ENCODE data around the gene STPG4. TPM values are rescaled to one million over a fixed set of nuclear protein-coding genes. Genes with fewer than 3 reads are reported as not detected.

The STPG4 gene
- total RNA-seq, 4 donors from 2014 or later: 0.30 to 2.6 (median 1.4) TPM; not detected in 1

DNA sequence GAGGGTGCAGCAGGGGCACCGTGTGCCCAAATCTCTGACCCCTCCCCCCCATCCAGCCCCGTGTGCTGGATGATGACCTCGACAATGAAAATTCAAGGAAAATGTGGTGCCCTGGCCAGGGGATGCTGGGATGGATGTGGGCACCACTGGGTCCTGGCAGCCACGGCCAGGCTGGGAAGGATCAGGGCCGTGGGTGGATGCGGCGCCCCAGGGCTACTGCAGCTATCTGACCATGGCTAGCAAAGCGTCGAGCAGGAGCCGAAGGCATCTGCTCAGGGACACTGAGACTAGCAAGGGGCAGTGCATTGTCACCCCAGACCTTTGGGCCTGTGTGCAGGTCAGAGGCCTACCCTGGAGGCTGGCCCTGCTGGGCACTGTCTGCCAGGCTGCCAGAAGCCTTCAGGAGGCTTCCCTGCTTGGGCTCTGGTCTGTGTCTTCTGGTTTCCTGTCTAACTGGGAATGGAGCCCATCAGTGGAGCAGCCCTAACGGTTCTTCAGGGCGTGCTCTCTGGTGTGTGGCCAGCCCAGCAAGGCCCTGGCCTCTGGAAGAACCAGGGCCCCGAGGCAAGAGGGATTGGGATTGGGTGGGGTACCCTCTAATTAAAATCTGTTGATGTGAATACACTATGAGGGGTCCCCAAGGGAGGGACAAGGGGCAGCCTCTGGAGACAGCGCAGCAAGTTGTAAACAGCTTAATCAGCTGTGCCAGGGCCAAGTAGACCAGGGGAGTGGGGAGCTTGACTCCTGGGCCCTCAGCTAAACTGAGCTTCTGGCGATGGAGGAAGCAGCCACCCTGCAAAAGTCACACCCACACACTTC, 98.0 kb downstream of the STPG4 start:
- H3K27ac ChIP-seq: peak overlapping the region; percentile 70 to 92 (median 77)
- WGBS, 2 donors: 37 to 38% methylated on average over 15 of the region's 15 CpGs
- peak in 1 of 2 donors; percentile 53 for DNase-seq (ENCODE audit: low spot score in 2 of 2)
- peaks cover 16 to 93% (median 55%) of the 10 kb centered on the region in 4 donors for H3K4me1 ChIP-seq
- H3K27me3 ChIP-seq: no peaks in the 10 kb centered on the region
- H3K4me3 ChIP-seq: no peak overlapping the region
- H3K36me3 ChIP-seq: peaks cover 0 to 34% (median 2%) of the 10 kb centered on the region in 3 donors
- TF ChIP-seq EP300 (IDR thresholded peaks at IDR 0.05) (peak in 1 of 2 donors; percentile 39), POLR2A (IDR thresholded peaks at IDR 0.05) (no peak)
- TF ChIP-seq, protein P1, sequence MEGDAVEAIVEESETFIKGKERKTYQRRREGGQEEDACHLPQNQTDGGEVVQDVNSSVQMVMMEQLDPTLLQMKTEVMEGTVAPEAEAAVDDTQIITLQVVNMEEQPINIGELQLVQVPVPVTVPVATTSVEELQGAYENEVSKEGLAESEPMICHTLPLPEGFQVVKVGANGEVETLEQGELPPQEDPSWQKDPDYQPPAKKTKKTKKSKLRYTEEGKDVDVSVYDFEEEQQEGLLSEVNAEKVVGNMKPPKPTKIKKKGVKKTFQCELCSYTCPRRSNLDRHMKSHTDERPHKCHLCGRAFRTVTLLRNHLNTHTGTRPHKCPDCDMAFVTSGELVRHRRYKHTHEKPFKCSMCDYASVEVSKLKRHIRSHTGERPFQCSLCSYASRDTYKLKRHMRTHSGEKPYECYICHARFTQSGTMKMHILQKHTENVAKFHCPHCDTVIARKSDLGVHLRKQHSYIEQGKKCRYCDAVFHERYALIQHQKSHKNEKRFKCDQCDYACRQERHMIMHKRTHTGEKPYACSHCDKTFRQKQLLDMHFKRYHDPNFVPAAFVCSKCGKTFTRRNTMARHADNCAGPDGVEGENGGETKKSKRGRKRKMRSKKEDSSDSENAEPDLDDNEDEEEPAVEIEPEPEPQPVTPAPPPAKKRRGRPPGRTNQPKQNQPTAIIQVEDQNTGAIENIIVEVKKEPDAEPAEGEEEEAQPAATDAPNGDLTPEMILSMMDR (IDR thresholded peaks at IDR 0.05): no peak
- no peaks in the 10 kb centered on the region for H3K9me3 ChIP-seq

DNA sequence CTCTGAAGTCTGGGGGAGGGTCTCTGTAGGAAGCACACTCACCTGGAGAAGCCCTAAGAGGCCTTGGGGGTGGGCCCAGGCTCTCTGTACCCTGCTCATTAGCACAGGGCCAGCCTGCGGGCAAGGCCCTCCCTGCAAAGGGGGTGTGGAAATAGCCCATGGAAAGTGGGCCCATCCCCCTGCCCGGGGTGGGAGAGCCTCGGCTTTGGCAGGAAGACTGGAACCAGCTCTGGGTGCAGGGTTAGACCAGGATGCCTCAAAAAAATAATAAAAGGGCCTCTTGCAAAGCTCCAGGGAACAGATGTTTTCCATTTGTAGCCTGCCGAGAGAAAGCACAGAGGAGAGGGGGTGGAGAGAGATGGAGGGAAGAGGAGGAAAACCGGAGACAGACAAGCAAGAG, 98.7 kb downstream of the STPG4 start:
- TF ChIP-seq EP300 (IDR thresholded peaks at IDR 0.05): no peak
- TF ChIP-seq, protein P1 (IDR thresholded peaks at IDR 0.05): no peak
- TF ChIP-seq POLR2A (IDR thresholded peaks at IDR 0.05): no peak
- H3K27me3 ChIP-seq: no peaks in the 10 kb centered on the region
- no peak for DNase-seq (ENCODE audit: low spot score in 2 of 2)
- no peak overlapping the region for H3K4me3 ChIP-seq
- peaks cover 16 to 86% (median 49%) of the 10 kb centered on the region in 4 donors for H3K4me1 ChIP-seq
- peak overlapping the region; percentile 70 to 92 (median 77) for H3K27ac ChIP-seq
- no peaks in the 10 kb centered on the region for H3K9me3 ChIP-seq
- WGBS, 2 donors: 38 to 43% methylated on average over 5 of the region's 5 CpGs
- H3K36me3 ChIP-seq: peaks cover 0 to 41% (median 9%) of the 10 kb centered on the region in 3 donors

DNA sequence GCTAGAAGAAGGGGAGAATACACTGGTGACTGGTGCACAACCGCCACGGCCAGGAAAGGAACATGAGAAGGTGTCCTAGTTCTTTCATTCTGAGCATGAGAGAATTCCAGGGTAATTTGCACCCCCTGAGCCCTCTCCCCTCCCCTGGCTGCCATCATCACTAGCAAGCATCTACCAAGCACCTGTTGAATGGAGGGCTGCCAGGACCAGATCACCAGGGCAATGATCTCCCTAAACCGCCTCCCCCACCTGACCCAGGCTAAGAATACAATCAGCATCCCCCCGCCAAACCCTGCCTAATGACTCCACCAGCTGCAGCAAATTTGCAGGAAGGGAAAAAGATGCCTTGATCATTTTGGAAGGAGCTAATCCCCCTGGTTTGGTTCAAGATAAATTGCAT, 100.2 kb downstream of the STPG4 start:
- Histone ChIP-seq H3K36me3 (peaks cover 2 to 44% (median 11%) of the 10 kb centered on the region in 3 donors), H3K27me3 (no peaks in the 10 kb centered on the region), H3K4me3 (no peak overlapping the region), H3K9me3 (no peaks in the 10 kb centered on the region), H3K4me1 (peaks cover 16 to 71% (median 46%) of the 10 kb centered on the region in 4 donors), H3K27ac (peak overlapping the region in 2 of 4 donors; percentile 60 to 84)
- no peak for DNase-seq (ENCODE audit: low spot score in 2 of 2)
- TF ChIP-seq, protein P1 (IDR thresholded peaks at IDR 0.05): no peak
- TF ChIP-seq POLR2A (IDR thresholded peaks at IDR 0.05) (no peak), EP300 (IDR thresholded peaks at IDR 0.05) (no peak)
- 88 to 96% methylated on average over 4 of the region's 4 CpGs for WGBS, 2 donors

DNA sequence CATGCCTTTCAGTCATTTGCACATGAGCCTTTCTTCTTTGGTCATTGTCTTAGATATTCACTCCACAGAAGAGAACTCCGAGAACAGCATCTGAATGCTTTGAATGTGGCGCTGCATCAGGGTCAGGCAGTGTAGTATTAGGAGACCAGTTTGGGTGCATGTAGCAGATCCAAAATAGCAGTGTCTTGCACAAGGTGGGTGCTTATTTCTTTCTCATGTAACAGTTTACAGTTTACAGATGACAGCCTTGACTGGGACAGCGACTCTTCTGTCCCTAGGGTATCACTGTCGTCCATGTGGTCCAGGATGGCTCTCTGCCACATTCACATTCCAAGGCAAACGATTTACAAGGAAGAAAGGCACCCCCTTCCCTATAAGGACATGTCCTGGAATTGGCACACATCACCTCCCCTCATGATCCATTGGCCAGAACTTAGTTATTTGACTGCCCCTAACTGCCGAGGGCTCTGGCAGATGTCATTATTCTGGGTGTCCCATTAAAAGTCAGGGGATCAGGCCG, 101.0 kb downstream of the STPG4 start:
- 67 to 70% methylated on average over 7 of the region's 7 CpGs for WGBS, 2 donors
- Histone ChIP-seq H3K36me3 (peaks cover 2 to 52% (median 11%) of the 10 kb centered on the region in 3 donors), H3K4me1 (peaks cover 16 to 68% (median 40%) of the 10 kb centered on the region in 4 donors), H3K27ac (peak overlapping the region in 1 of 4 donors; percentile 11), H3K4me3 (no peak overlapping the region), H3K9me3 (no peaks in the 10 kb centered on the region), H3K27me3 (no peaks in the 10 kb centered on the region)
- TF ChIP-seq, protein P1 (IDR thresholded peaks at IDR 0.05): no peak
- TF ChIP-seq EP300 (IDR thresholded peaks at IDR 0.05) (no peak), POLR2A (IDR thresholded peaks at IDR 0.05) (no peak)
- no peak for DNase-seq (ENCODE audit: low spot score in 2 of 2)

DNA sequence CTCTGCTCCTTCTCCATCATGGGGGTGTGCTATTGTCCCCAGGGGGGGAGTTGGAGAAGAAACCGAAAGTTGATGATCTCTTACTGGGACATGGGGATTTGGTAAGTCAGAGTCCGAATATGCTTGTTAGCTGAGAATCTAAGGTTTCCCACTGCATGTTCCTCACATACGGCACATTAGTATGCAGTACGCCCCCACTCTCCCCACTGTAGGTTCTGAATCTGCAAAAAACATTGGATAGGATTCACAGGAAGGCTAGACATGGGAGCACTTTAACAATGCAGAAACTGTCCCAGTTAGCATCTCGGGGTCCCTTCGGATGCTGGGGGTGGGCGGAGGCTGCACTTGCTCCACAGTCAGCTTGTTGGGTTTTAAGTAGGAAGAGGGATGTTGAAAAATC, 102.3 kb downstream of the STPG4 start:
- Histone ChIP-seq H3K4me3 (no peak overlapping the region), H3K36me3 (peaks cover 2 to 63% (median 11%) of the 10 kb centered on the region in 3 donors), H3K27me3 (no peaks in the 10 kb centered on the region), H3K27ac (peak overlapping the region in 1 of 4 donors; percentile 21), H3K4me1 (peaks cover 15 to 56% (median 28%) of the 10 kb centered on the region in 4 donors), H3K9me3 (no peaks in the 10 kb centered on the region)
- no peak for DNase-seq (ENCODE audit: low spot score in 2 of 2)
- no peak for TF ChIP-seq EP300 (IDR thresholded peaks at IDR 0.05)
- no peak for TF ChIP-seq POLR2A (IDR thresholded peaks at IDR 0.05)
- TF ChIP-seq, protein P1 (IDR thresholded peaks at IDR 0.05): no peak
- 61% methylated on average over 7 of the region's 7 CpGs for WGBS, 2 donors

Data from tibial nerve (tissue), 4 donors.